Spleen (tissue), 7 donors: ENCODE results near the gene TRIM40.

Experiments
- POLR2A ChIP-seq, 3 donors: fragments of 450-650 bp; IDR thresholded peaks; one replicate each; pipeline ENCODE4 v1.5.1; 2017; ENCODE audit warnings: antibody characterized with exemption in 3 of 3, mild to moderate bottlenecking in 1 of 3
- POLR2AphosphoS5 ChIP-seq, 3 donors: sonication (generic); formaldehyde crosslinking; IDR thresholded peaks; one replicate each; pipeline ENCODE4 v1.5.1; 2017; ENCODE audit warnings: antibody characterized with exemption in 3 of 3
- TF ChIP-seq, protein P1 (sequence below), 11 experiments: fragments of 200-600 bp in 7 of 11; fragments of 450-650 bp in 4 of 11; sonication (generic) in 4 of 11; IDR thresholded peaks in 8 of 11; conservative IDR thresholded peaks in 3 of 11; 1 replicate in 7 of 11; 2 replicates in 4 of 11; pipeline versions ENCODE4 v1.4.0 to v1.8.0; 2016 to 2021; ENCODE audit warnings: antibody characterized with exemption in 11 of 11, inconsistent platforms in 4 of 11, mild to moderate bottlenecking in 1 of 11
- donor health status: DM: no; HTN: no; CAD: no; lungs with moderate emphysema.
- donor health status: DM: no; HTN: no; CAD: no.
- donor health status: DM: no; HTN: no; CAD: no.

DNA sequence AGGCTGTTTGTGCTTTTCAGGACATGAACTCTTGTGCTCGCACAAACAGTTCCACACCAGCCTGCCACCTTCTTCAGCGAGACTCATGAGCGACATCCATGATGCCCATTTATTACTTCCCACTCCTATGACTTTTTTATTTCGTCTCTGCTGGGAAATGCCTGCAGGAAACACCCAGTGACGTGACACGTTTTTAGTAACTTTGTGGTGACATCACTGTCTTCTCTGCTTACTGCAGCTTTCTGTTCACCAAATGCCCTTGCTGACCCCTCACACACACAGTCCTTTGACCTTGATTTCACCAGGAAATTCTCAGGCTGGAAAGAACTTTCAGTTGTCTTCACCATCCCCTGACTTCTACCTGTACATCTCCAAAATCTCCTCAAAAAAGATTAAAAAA is 8.9 kb downstream of the TRIM40 start:
- TF ChIP-seq, protein P1, sequence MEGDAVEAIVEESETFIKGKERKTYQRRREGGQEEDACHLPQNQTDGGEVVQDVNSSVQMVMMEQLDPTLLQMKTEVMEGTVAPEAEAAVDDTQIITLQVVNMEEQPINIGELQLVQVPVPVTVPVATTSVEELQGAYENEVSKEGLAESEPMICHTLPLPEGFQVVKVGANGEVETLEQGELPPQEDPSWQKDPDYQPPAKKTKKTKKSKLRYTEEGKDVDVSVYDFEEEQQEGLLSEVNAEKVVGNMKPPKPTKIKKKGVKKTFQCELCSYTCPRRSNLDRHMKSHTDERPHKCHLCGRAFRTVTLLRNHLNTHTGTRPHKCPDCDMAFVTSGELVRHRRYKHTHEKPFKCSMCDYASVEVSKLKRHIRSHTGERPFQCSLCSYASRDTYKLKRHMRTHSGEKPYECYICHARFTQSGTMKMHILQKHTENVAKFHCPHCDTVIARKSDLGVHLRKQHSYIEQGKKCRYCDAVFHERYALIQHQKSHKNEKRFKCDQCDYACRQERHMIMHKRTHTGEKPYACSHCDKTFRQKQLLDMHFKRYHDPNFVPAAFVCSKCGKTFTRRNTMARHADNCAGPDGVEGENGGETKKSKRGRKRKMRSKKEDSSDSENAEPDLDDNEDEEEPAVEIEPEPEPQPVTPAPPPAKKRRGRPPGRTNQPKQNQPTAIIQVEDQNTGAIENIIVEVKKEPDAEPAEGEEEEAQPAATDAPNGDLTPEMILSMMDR (IDR thresholded peaks at IDR 0.05 in 8 of 11, conservative IDR thresholded peaks at IDR 0.05 in 3 of 11), result no peak
- TF ChIP-seq POLR2AphosphoS5 (IDR thresholded peaks at IDR 0.05) (no peak), POLR2A (IDR thresholded peaks at IDR 0.05) (no peak)
